ENCODE data around the gene PDE12. TPM values are rescaled to one million over a fixed set of nuclear protein-coding genes. Genes with fewer than 3 reads are reported as not detected.

PDE12 gene
- total and polyA plus RNA-seq, 2 of the 8 experiments (the other 6 are each of a cell fraction or from before 2014, with no cell fraction given): 9.0 to 12.1 TPM

DNA sequence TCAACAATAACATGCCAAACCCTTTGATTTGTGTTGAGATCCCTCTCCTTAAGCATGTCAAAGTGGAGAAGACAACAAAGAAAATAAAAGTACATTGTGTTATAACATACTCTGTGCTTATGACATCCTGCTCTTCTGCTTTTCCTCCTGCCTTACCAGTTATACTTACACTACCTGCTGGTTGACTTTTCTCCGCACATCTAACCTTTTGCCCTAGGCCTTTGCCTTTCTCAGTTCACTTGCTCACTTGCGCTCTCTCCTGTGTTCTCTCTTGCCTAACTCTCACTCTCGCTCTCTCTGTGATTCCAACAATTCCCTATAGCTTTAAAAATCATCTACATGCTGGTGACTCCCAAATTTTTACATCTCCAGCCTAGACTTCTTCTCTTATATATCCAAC, 17.6 kb upstream of the PDE12 start:
- Histone ChIP-seq H3K18ac (ENCODE audit: extremely low read depth, low read length) (no peak overlapping the region), H3K27me3 (replicated peaks in 1 of 4; ENCODE audit: control insufficient read depth in 3 of 4, extremely low read depth in 1 of 4, insufficient read depth in 3 of 4, low read length in 3 of 4) (no peaks in the 10 kb centered on the region; a peak in 1 of 7 replicates), H2AFZ (ENCODE audit: low read length) (no peak overlapping the region), H3K4me3 (ENCODE audit: extremely low read depth in 1 of 4, insufficient read depth in 2 of 4, low read depth in 3 of 4, low read length in 4 of 4) (no peak overlapping the region), H3K79me2 (ENCODE audit: control insufficient read depth in 1 of 2, insufficient read depth in 2 of 2, low read length in 2 of 2) (no peaks in the 10 kb centered on the region), H3K23me2 (ENCODE audit: low read depth, low read length) (no peaks in the 10 kb centered on the region), H4K8ac (ENCODE audit: extremely low read depth, insufficient read depth, low read length) (no peak overlapping the region), H3K9ac (replicated peaks in 1 of 4; ENCODE audit: extremely low read depth in 1 of 4, low read depth in 3 of 4, low read length in 3 of 4) (no peak overlapping the region), H3K23ac (ENCODE audit: insufficient read length) (no peak overlapping the region), H2BK120ac (replicated peaks; ENCODE audit: low read depth, low read length) (no peak overlapping the region), H3K4ac (replicated peaks; ENCODE audit: insufficient read length, low read depth, low read length) (no peak overlapping the region), H3K79me1 (ENCODE audit: low read depth, low read length) (no peaks in the 10 kb centered on the region), H3K27ac (ENCODE audit: low read depth, low read length) (no peak overlapping the region), H4K20me1 (replicated peaks in 1 of 2; ENCODE audit: control insufficient read depth in 1 of 2, insufficient read depth in 2 of 2, low read length in 2 of 2) (no peaks in the 10 kb centered on the region), H4K91ac (replicated peaks; ENCODE audit: insufficient read length, low read length) (no peak overlapping the region), H3K4me1 (replicated peaks in 1 of 4; ENCODE audit: control insufficient read depth in 3 of 4, insufficient read depth in 4 of 4, low read length in 3 of 4) (no peaks in the 10 kb centered on the region), H3K36me3 (ENCODE audit: control insufficient read depth in 2 of 4, insufficient read depth in 4 of 4, low read length in 3 of 4) (no peaks in the 10 kb centered on the region), H3K4me2 (ENCODE audit: insufficient read depth in 1 of 2, low read depth in 2 of 2, low read length in 2 of 2) (no peak overlapping the region), H2BK12ac (ENCODE audit: low read depth, low read length) (no peak overlapping the region), H2BK5ac (ENCODE audit: low read depth, low read length) (no peak overlapping the region), H2BK20ac (ENCODE audit: low read length) (no peak overlapping the region), H4K5ac (ENCODE audit: insufficient read length, low read depth, low read length) (no peak overlapping the region), H3K56ac (replicated peaks; ENCODE audit: insufficient read length, low read depth, low read length) (no peak overlapping the region), H2AK5ac (ENCODE audit: low read depth, low read length) (no peak overlapping the region), H2BK15ac (ENCODE audit: low read length) (no peak overlapping the region), H3K14ac (ENCODE audit: insufficient read length) (no peak overlapping the region), H3K9me3 (ENCODE audit: insufficient read depth in 2 of 2, low read depth in 1 of 2, low read length in 1 of 2) (no peaks in the 10 kb centered on the region)
- FAIRE-seq: no peak
- WGBS, 2 experiments (ENCODE audit: extremely low coverage in 1 of 2, insufficient coverage in 1 of 2, insufficient read length in 1 of 2, insufficient replicate concordance in 2 of 2, low coverage in 1 of 2, low lambda C conversion rate in 2 of 2, missing lambda C conversion rate in 1 of 2): 91% methylated on average over 3 of the region's 3 CpGs; no CpG with 5 or more reads in 1 of the 2 experiments
- CTCF ChIA-PET (ENCODE audit: partially characterized antibody): interaction anchor here (0.7 kb wide), 1 partner anchor 13 kb away, joined by 3 read pairs; no protein-coding TSS in a partner anchor
- no peak for DNase-seq (ENCODE audit: low read depth in 1 of 2, low spot score in 2 of 2)
- POLR2A ChIA-PET (ENCODE audit: partially characterized antibody): no interaction called here

Data from H1 (cell line).